ENCODE results near the gene IKBKG.
"Not testable (repeated sequence)": the region's sequence is repeated elsewhere in the genome, so short reads cannot be mapped to it uniquely, and the experiment has no call there.

Gene IKBKG

GRCh38 chrX:154607976-154608375, 60.6 kb downstream of the IKBKG start:
- DNase-seq: not testable (repeated sequence)

DNA sequence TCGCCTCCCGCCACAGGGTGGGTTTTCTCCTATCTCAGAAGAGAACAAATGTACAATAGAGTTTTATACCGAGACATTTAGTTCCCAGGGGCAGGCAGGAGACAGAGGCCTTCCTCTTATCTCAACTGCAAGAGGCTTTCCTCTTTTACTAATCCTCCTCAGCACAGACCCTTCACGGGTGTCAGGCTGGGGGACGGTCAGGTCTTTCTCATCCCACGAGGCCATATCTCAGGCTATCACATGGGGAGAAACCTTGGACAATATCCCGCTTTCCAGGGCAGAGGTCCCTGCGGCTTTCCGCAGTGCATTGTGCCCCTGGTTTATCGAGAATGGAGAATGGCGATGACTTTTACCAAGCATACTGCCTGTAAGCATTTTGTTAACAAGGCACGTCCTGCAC, 61.4 kb downstream of the IKBKG start:
- not testable (repeated sequence) for DNase-seq

DNA sequence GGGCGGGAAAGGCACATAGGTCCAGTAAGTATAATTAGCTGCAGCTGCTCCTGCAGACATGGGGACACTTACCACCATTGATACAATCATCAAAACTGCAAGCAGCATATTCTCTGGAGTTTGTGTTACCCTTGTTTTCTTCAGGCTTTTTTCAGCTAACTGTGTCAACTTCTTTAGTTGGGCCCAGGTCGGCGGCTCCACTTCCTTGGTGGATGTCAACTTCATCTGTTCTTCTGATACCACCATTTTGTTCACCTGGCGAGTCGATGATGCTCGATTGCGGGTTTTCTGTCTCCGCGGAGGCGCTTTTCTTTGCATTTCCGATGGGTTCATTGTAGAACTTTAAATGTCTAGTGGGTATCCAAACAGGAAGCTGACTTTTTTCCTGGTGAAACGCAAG, 63.7 kb downstream of the IKBKG start:
- DNase-seq: not testable (repeated sequence)

- not testable (repeated sequence) for DNase-seq
Observed at GRCh38 chrX:154613586-154613985, 66.2 kb downstream of the IKBKG start.

Measured in eye (tissue), 1 donor.